IMR-90 (cell line): ENCODE data around the gene GAREM2.

Experiments
- CTCF ChIP-seq: conservative IDR thresholded peaks from 2 replicates; pipeline ENCODE4 v1.5.1; 2012; ENCODE audit warnings: mild to moderate bottlenecking, low read depth, low read length, improper control_type of control experiment
- MXI1 ChIP-seq: IDR thresholded peaks from 2 replicates; pipeline ENCODE4 v1.6.1; 2012; ENCODE audit warnings: low read depth, mild to moderate bottlenecking, low read length, moderate library complexity, borderline replicate concordance
- POLR2A ChIP-seq: IDR thresholded peaks from 2 replicates; pipeline ENCODE4 v1.6.1; 2012; ENCODE audit warnings: mild to moderate bottlenecking, low read depth, low read length
- USF2 ChIP-seq: fragments of 150-350 bp; IDR thresholded peaks from 2 replicates; pipeline ENCODE4 v1.6.1; 2017; ENCODE audit warnings: mild to moderate bottlenecking, antibody characterized with exemption, low read length, low read depth

- TF ChIP-seq MXI1 (no peak), CTCF (no peak), POLR2A (no peak), USF2 (no peak)
Observed at GRCh38 chr2:26193578-26194231, 20.8 kb downstream of the GAREM2 start.
